Smooth muscle cell (in vitro differentiated cells): Measurements from ENCODE around the gene CHTF8. TPM values are rescaled to one million over a fixed set of nuclear protein-coding genes. Genes with fewer than 3 reads are reported as not detected.
"Not testable (repeated sequence)": the region's sequence is repeated elsewhere in the genome, so short reads cannot be mapped to it uniquely, and the experiment has no call there.

ENCODE experiments used
- DNase-seq: peaks from one replicate; lab custom pipeline; 2025; ENCODE audit not compliant: unreplicated experiment; lab: John Stamatoyannopoulos, UW
- H2AFZ ChIP-seq: fragments of 200-600 bp; sonication (generic); 2 replicates; pipeline ENCODE4 v1.6.0; 2016; ENCODE audit warnings: antibody characterized with exemption, low read depth, mild to moderate bottlenecking
- H3F3A ChIP-seq: fragments of 200-600 bp; sonication (generic); 2 replicates; pipeline ENCODE4 v1.6.0; 2017; ENCODE audit warnings: antibody characterized with exemption, low read depth
- H3K27ac ChIP-seq: fragments of 200-600 bp; sonication (generic); 2 replicates; pipeline ENCODE4 v1.5.1; 2016; ENCODE audit warnings: low read depth, mild to moderate bottlenecking
- H3K27me3 ChIP-seq: fragments of 200-600 bp; sonication (generic); 2 replicates; pipeline ENCODE4 v1.6.1; 2016; ENCODE audit warnings: low read depth, mild to moderate bottlenecking
- H3K36me3 ChIP-seq: fragments of 200-600 bp; sonication (generic); 2 replicates; pipeline ENCODE4 v1.5.1; 2016; ENCODE audit warnings: low read depth
- H3K4me1 ChIP-seq: fragments of 200-600 bp; sonication (generic); 2 replicates; pipeline ENCODE4 v1.5.1; 2016; ENCODE audit warnings: low read depth
- H3K4me2 ChIP-seq: fragments of 200-600 bp; sonication (generic); 2 replicates; pipeline ENCODE4 v1.6.0; 2016; ENCODE audit warnings: mild to moderate bottlenecking
- H3K4me3 ChIP-seq: fragments of 200-600 bp; sonication (generic); 2 replicates; pipeline ENCODE4 v1.5.1; 2016; ENCODE audit warnings: mild to moderate bottlenecking
- H3K79me2 ChIP-seq: fragments of 200-600 bp; sonication (generic); 2 replicates; pipeline ENCODE4 v1.6.0; 2016; ENCODE audit warnings: low read depth, mild to moderate bottlenecking
- H3K9ac ChIP-seq: fragments of 200-600 bp; sonication (generic); 2 replicates; pipeline ENCODE4 v1.6.0; 2016; ENCODE audit warnings: low read depth
- H3K9me3 ChIP-seq: fragments of 200-600 bp; sonication (generic); replicated peaks from 2 replicates; pipeline ENCODE4 v1.5.1; 2016; ENCODE audit warnings: low read depth
- H4K20me1 ChIP-seq: fragments of 200-600 bp; sonication (generic); 2 replicates; pipeline ENCODE4 v1.6.0; 2016; ENCODE audit warnings: low read depth
- CTCF ChIP-seq: fragments of 200-600 bp; sonication (generic); IDR thresholded peaks from 2 replicates; pipeline ENCODE4 v1.5.1; 2017; ENCODE audit warnings: borderline replicate concordance, mild to moderate bottlenecking, antibody characterized with exemption; ENCODE audit not compliant: insufficient read depth, poor library complexity, severe bottlenecking
- WGBS: methylation state at CpG from one replicate; pipeline ENCODE4 v1.1.7; 2016; ENCODE audit warnings: low lambda C conversion rate; 5-methylcytosine and 5-hydroxymethylcytosine counted together
- polyA plus RNA-seq: library from polyadenylated mRNA; unstranded; fragments of >200 nt; fragmentation: Nextera tagmentation; extraction: Ambion mirVana; gene quantifications from 2 replicates; pipeline ENCODE4 v1.2.1, GENCODE V29; 2016
- total RNA-seq: library from RNA; depleted of rRNA; stranded (reverse); fragments of >200 nt; gene quantifications from 2 replicates; pipeline ENCODE4 v1.2.3, GENCODE V29; 2014

CHTF8 gene
- total and polyA plus RNA-seq, 2 experiments from 2014 or later, result 77.7 to 83.8 TPM

- Histone ChIP-seq H3K27me3 (no peaks in the 10 kb centered on the region), H3K9ac (no peak overlapping the region), H3K27ac (peak overlapping the region; percentile 25), H4K20me1 (peaks cover 4% of the 10 kb centered on the region), H2AFZ (no peak overlapping the region), H3F3A (no peaks in the 10 kb centered on the region), H3K9me3 (no peaks in the 10 kb centered on the region), H3K79me2 (no peaks in the 10 kb centered on the region), H3K4me3 (no peak overlapping the region), H3K36me3 (peaks cover 3% of the 10 kb centered on the region), H3K4me1 (no peaks in the 10 kb centered on the region), H3K4me2 (no peak overlapping the region)
- 56% methylated on average over 4 of the region's 4 CpGs for WGBS
- no peak for TF ChIP-seq CTCF
- DNase-seq, result no peak
Observed at GRCh38 chr16:69145658-69146057, 13.3 kb upstream of the CHTF8 start.

- no peaks in the 10 kb centered on the region for H4K20me1 ChIP-seq
- no peaks in the 10 kb centered on the region for H3F3A ChIP-seq
- H3K79me2 ChIP-seq, result peaks cover 2% of the 10 kb centered on the region
- no peaks in the 10 kb centered on the region for H3K4me1 ChIP-seq
- H3K9me3 ChIP-seq, result no peaks in the 10 kb centered on the region
- H3K4me2 ChIP-seq, result no peak overlapping the region
- no peak overlapping the region for H3K9ac ChIP-seq
- TF ChIP-seq CTCF, result no peak
- peaks cover 9% of the 10 kb centered on the region for H3K36me3 ChIP-seq
- no peak overlapping the region for H2AFZ ChIP-seq
- WGBS, result 95% methylated on average over 11 of the region's 11 CpGs
- no peak overlapping the region for H3K4me3 ChIP-seq
- no peaks in the 10 kb centered on the region for H3K27me3 ChIP-seq
- no peak for DNase-seq
- H3K27ac ChIP-seq, result no peak overlapping the region
Observed at GRCh38 chr16:69143116-69143515, 10.7 kb upstream of the CHTF8 start.

GRCh38 chr16:69141936-69142335, 9.5 kb upstream of the CHTF8 start:
- Histone ChIP-seq H3K4me1 (no peaks in the 10 kb centered on the region), H3K79me2 (peaks cover 3% of the 10 kb centered on the region), H3F3A (no peaks in the 10 kb centered on the region), H3K4me2 (no peak overlapping the region), H2AFZ (no peak overlapping the region), H3K27me3 (no peaks in the 10 kb centered on the region), H3K27ac (no peak overlapping the region), H3K36me3 (peaks cover 9% of the 10 kb centered on the region), H3K4me3 (no peak overlapping the region), H4K20me1 (no peaks in the 10 kb centered on the region), H3K9me3 (no peaks in the 10 kb centered on the region), H3K9ac (no peak overlapping the region)
- TF ChIP-seq CTCF, result no peak
- WGBS, result 95% methylated on average over 4 of the region's 4 CpGs
- DNase-seq, result no peak

GRCh38 chr16:69141014-69141413, 8.6 kb upstream of the CHTF8 start:
- no peak overlapping the region for H3K27ac ChIP-seq
- no peak for DNase-seq
- H3K4me3 ChIP-seq, result no peak overlapping the region
- no peak overlapping the region for H3K9ac ChIP-seq
- H3F3A ChIP-seq, result no peaks in the 10 kb centered on the region
- H3K9me3 ChIP-seq, result no peaks in the 10 kb centered on the region
- WGBS, result 97% methylated on average over 5 of the region's 5 CpGs
- H3K27me3 ChIP-seq, result no peaks in the 10 kb centered on the region
- H2AFZ ChIP-seq, result no peak overlapping the region
- H3K79me2 ChIP-seq, result peaks cover 12% of the 10 kb centered on the region
- H3K4me1 ChIP-seq, result no peaks in the 10 kb centered on the region
- no peak for TF ChIP-seq CTCF
- H3K4me2 ChIP-seq, result no peak overlapping the region
- no peaks in the 10 kb centered on the region for H4K20me1 ChIP-seq
- H3K36me3 ChIP-seq, result peaks cover 9% of the 10 kb centered on the region

GRCh38 chr16:69139464-69139863, 7.1 kb upstream of the CHTF8 start:
- H3K4me2 ChIP-seq, H3K4me3 ChIP-seq, H4K20me1 ChIP-seq, DNase-seq, H3K36me3 ChIP-seq, H3K27me3 ChIP-seq, H3F3A ChIP-seq, H3K9me3 ChIP-seq, H2AFZ ChIP-seq, H3K27ac ChIP-seq, H3K4me1 ChIP-seq, H3K9ac ChIP-seq: not testable (repeated sequence)
- H3K79me2 ChIP-seq, result peaks cover 27% of the 10 kb centered on the region
- WGBS, result over 99% methylated on average over 7 of the region's 7 CpGs
